Neural cell (in vitro differentiated cells): Measurements from ENCODE around the gene ZKSCAN1. TPM values are rescaled to one million over a fixed set of nuclear protein-coding genes. Genes with fewer than 3 reads are reported as not detected.
A peak's percentile ranks its signal among the peaks of the same experiment; 100 is the strongest.

Experiments
- H2AFZ ChIP-seq: fragments of 200-600, 300-800 bp; sonication (generic), shearing (Covaris generic); 2 replicates; pipeline ENCODE4 v1.6.0; 2014; ENCODE audit warnings: low read depth, mild to moderate bottlenecking, antibody characterized with exemption, low read length, moderate library complexity
- H3F3A ChIP-seq: fragments of 200-600 bp; shearing (Covaris generic); 2 replicates; pipeline ENCODE4 v1.6.1; 2016; ENCODE audit warnings: mild to moderate bottlenecking, moderate library complexity, mixed read lengths, antibody characterized with exemption, low read length; ENCODE audit not compliant: insufficient read depth, poor library complexity, severe bottlenecking
- H3K27ac ChIP-seq: fragments of 200-600, 300-800 bp; sonication (generic), shearing (Covaris generic); 2 replicates; pipeline ENCODE4 v1.5.1; 2014; ENCODE audit warnings: mild to moderate bottlenecking, low read length, moderate library complexity
- H3K27me3 ChIP-seq: fragments of 300-800, 200-600 bp; sonication (generic), shearing (Covaris generic); 2 replicates; pipeline ENCODE4 v1.6.0; 2014; ENCODE audit warnings: mild to moderate bottlenecking, low read depth, low read length, moderate library complexity; ENCODE audit not compliant: insufficient read depth
- H3K36me3 ChIP-seq: fragments of 300-800, 200-600 bp; sonication (generic), shearing (Covaris generic); 2 replicates; pipeline ENCODE4 v1.5.1; 2014; ENCODE audit warnings: mild to moderate bottlenecking, antibody characterized with exemption, low read length, moderate library complexity; ENCODE audit not compliant: insufficient read depth
- H3K4me2 ChIP-seq: fragments of 300-800, 200-600 bp; sonication (generic), shearing (Covaris generic); 2 replicates; pipeline ENCODE4 v1.6.0; 2014; ENCODE audit warnings: mild to moderate bottlenecking, low read length
- H3K4me3 ChIP-seq: fragments of 300-800, 200-600 bp; sonication (generic), shearing (Covaris generic); 2 replicates; pipeline ENCODE4 v1.5.1; 2014; ENCODE audit warnings: mild to moderate bottlenecking, low read length, moderate library complexity
- H3K79me2 ChIP-seq: fragments of 200-600 bp; shearing (Covaris generic); replicated peaks from 2 replicates; pipeline ENCODE4 v1.6.0; 2014; ENCODE audit warnings: mild to moderate bottlenecking, low read length, moderate library complexity; ENCODE audit not compliant: insufficient read depth
- H3K9ac ChIP-seq: fragments of 300-800, 200-600 bp; sonication (generic), shearing (Covaris generic); 2 replicates; pipeline ENCODE4 v1.6.1; 2016; ENCODE audit warnings: mild to moderate bottlenecking, low read length, mixed read lengths
- H3K9me2 ChIP-seq: fragments of 200-600 bp; shearing (Covaris generic); 2 replicates; pipeline ENCODE4 v1.6.1; 2016; ENCODE audit warnings: mild to moderate bottlenecking, low read length, mixed read lengths; ENCODE audit not compliant: insufficient read depth
- H3K9me3 ChIP-seq: fragments of 200-600, 300-800 bp; sonication (generic), shearing (Covaris generic); 2 replicates; pipeline ENCODE4 v1.6.1; 2016; ENCODE audit warnings: mild to moderate bottlenecking, mixed run types, low read length, moderate library complexity, mixed read lengths
- H4K20me1 ChIP-seq: fragments of 200-600 bp; shearing (Covaris generic); 2 replicates; pipeline ENCODE4 v1.6.1; 2016; ENCODE audit warnings: mild to moderate bottlenecking, mixed run types; ENCODE audit not compliant: insufficient read depth
- CTCF ChIP-seq: fragments of 450-650 bp; IDR thresholded peaks from 2 replicates; pipeline ENCODE4 v1.5.1; 2014; ENCODE audit warnings: antibody characterized with exemption, mild to moderate bottlenecking, moderate library complexity; ENCODE audit not compliant: poor library complexity, severe bottlenecking
- EP300 ChIP-seq: fragments of 450-650 bp; conservative IDR thresholded peaks from 2 replicates; pipeline ENCODE4 v1.6.1; 2014; ENCODE audit warnings: antibody characterized with exemption, mild to moderate bottlenecking, moderate library complexity; ENCODE audit not compliant: poor library complexity, severe bottlenecking
- EZH2 ChIP-seq: fragments of 200-600, 300-800 bp; shearing (Covaris generic), sonication (generic); IDR thresholded peaks from 2 replicates; pipeline ENCODE4 v1.6.1; 2014; ENCODE audit warnings: antibody characterized with exemption, low read length, borderline replicate concordance, mild to moderate bottlenecking; ENCODE audit not compliant: insufficient read depth, poor library complexity, severe bottlenecking
- MXI1 ChIP-seq: fragments of 450-650 bp; conservative IDR thresholded peaks from 2 replicates; pipeline ENCODE4 v1.6.1; 2014; ENCODE audit warnings: antibody characterized with exemption, mild to moderate bottlenecking; ENCODE audit not compliant: poor library complexity, severe bottlenecking
- POLR2AphosphoS5 ChIP-seq: IDR thresholded peaks from 2 replicates; pipeline ENCODE4 v1.6.1; 2012
- RAD21 ChIP-seq: fragments of 450-650 bp; conservative IDR thresholded peaks from 2 replicates; pipeline ENCODE4 v1.6.1; 2014; ENCODE audit warnings: antibody characterized with exemption, mild to moderate bottlenecking, moderate library complexity
- REST ChIP-seq: IDR thresholded peaks from 2 replicates; pipeline ENCODE4 v1.6.1; 2012; ENCODE audit warnings: borderline replicate concordance
- SMC3 ChIP-seq: fragments of 450-650 bp; conservative IDR thresholded peaks from 2 replicates; pipeline ENCODE4 v1.6.1; 2014; ENCODE audit warnings: antibody characterized with exemption, mild to moderate bottlenecking, moderate library complexity; ENCODE audit not compliant: poor library complexity
- TAF1 ChIP-seq: IDR thresholded peaks from 2 replicates; pipeline ENCODE4 v1.6.1; 2012; ENCODE audit warnings: low read depth
- polyA plus RNA-seq: library from polyadenylated mRNA; depleted of rRNA; stranded (reverse); fragments of >200 nt; gene quantifications from 2 replicates; pipeline ENCODE4 v1.2.3, GENCODE V29; 2014

The ZKSCAN1 gene
- polyA plus RNA-seq, 1 donor from 2014 or later, result 26.6 TPM

- Histone ChIP-seq H2AFZ (peak overlapping the region; percentile 54), H3K27ac (peak overlapping the region; percentile 83), H3K9me2 (no peaks in the 10 kb centered on the region), H3K4me2 (peak overlapping the region; percentile 66), H3K27me3 (no peaks in the 10 kb centered on the region), H3F3A (no peaks in the 10 kb centered on the region), H3K9me3 (no peaks in the 10 kb centered on the region), H3K9ac (peak overlapping the region; percentile 82), H3K36me3 (no peaks in the 10 kb centered on the region), H3K79me2 (peaks cover 4% of the 10 kb centered on the region), H3K4me3 (peak overlapping the region; percentile 90), H4K20me1 (no peaks in the 10 kb centered on the region)
- TF ChIP-seq POLR2AphosphoS5, result no peak
These were observed 72.8 kb downstream of the ZKSCAN1 start for GRCh38 chr7:100088095-100088620.

- peak within 1 kb of the TSS; percentile 90 for H3K4me3 ChIP-seq
- TF ChIP-seq EZH2 (no peak), MXI1 (peak; percentile 95), POLR2AphosphoS5 (peak; percentile 92), SMC3 (peak; percentile 24), TAF1 (peak; percentile 95), EP300 (peak; percentile 57), RAD21 (no peak), REST (peak; percentile 78), CTCF (no peak)
- H3K27ac ChIP-seq, result peak within 1 kb of the TSS; percentile 83
- no peaks in the 10 kb centered on the region for H3K27me3 ChIP-seq
- no peaks in the 10 kb centered on the region for H3K36me3 ChIP-seq
- peaks cover 4% of the 10 kb centered on the region for H3K79me2 ChIP-seq
- H3K9me2 ChIP-seq, result no peaks in the 10 kb centered on the region
- H3K9me3 ChIP-seq, result no peaks in the 10 kb centered on the region
- peak within 1 kb of the TSS; percentile 82 for H3K9ac ChIP-seq
- no peaks in the 10 kb centered on the region for H3F3A ChIP-seq
- peak within 1 kb of the TSS; percentile 54 for H2AFZ ChIP-seq
- H4K20me1 ChIP-seq, result no peaks in the 10 kb centered on the region
- H3K4me2 ChIP-seq, result peak within 1 kb of the TSS; percentile 66
These were observed 73.4 kb downstream of the ZKSCAN1 start, which contains the start of gene COPS6 for GRCh38 chr7:100088621-100089457. Gene COPS6 (plus strand): TSS chr7:100088969. CDS start chr7:100088991, 22 bp downstream.
